ENCODE results near the gene DIAPH3.

The DIAPH3 gene

GRCh38 chr13:59659981-59660380 is 503.7 kb downstream of the DIAPH3 start:
- no peak for DNase-seq

GRCh38 chr13:59658738-59659330 is 504.9 kb downstream of the DIAPH3 start:
- no peak for DNase-seq

- no peak for DNase-seq
Observed at GRCh38 chr13:59658027-59658737, 505.5 kb downstream of the DIAPH3 start.

GRCh38 chr13:59653916-59654315 is 509.8 kb downstream of the DIAPH3 start:
- DNase-seq = no peak

GRCh38 chr13:59651479-59651878 is 512.2 kb downstream of the DIAPH3 start:
- no peak for DNase-seq

- DNase-seq = no peak
Observed at GRCh38 chr13:59643906-59644626, 519.7 kb downstream of the DIAPH3 start.

- no peak for DNase-seq
Observed at GRCh38 chr13:59643364-59643841, 520.3 kb downstream of the DIAPH3 start.

GRCh38 chr13:59641817-59642216 is 521.9 kb downstream of the DIAPH3 start:
- DNase-seq = no peak

- no peak for DNase-seq
Observed at GRCh38 chr13:59641261-59641660, 522.5 kb downstream of the DIAPH3 start.

GRCh38 chr13:59638404-59638803 is 525.3 kb downstream of the DIAPH3 start:
- DNase-seq = no peak

- DNase-seq = no peak
Observed at GRCh38 chr13:59635589-59635988, 528.1 kb downstream of the DIAPH3 start.

- no peak for DNase-seq
Observed at GRCh38 chr13:59633290-59633689, 530.4 kb downstream of the DIAPH3 start.

- DNase-seq = no peak
Observed at GRCh38 chr13:59631271-59631670, 532.5 kb downstream of the DIAPH3 start.

GRCh38 chr13:59625111-59625510 is 538.6 kb downstream of the DIAPH3 start:
- no peak for DNase-seq

GRCh38 chr13:59623206-59623915 is 540.4 kb downstream of the DIAPH3 start:
- no peak for DNase-seq

- DNase-seq = no peak
Observed at GRCh38 chr13:59621773-59622172, 542.0 kb downstream of the DIAPH3 start.
